ENCODE measurements around the gene PCDHA5.

DNA sequence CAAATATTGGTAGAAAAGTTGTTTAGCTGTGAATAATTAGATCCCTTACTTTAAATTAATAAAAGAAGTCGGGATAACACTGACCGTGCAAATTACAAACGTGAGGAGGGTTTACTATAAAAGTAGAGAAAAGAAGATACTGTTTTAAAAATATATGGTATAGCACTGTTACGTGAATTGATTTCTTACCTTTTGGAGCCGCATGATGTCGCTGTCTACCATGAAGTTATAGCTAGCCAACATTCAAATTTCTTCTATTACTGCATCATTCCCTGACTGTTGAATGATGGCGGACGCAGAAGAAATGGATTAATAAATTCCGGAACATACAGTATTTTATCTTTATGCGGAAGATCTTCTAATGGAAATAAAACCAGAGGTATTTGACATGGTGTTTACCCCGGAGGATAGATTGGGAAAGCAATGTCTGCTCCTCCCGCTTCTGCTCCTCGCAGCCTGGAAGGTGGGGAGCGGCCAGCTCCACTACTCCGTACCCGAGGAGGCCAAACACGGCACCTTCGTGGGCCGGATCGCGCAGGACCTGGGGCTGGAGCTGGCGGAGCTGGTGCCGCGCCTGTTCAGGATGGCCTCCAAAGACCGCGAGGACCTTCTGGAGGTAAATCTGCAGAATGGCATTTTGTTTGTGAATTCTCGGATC is 6.4 kb downstream of the PCDHA5 start, which contains the start of gene PCDHA6:
- TF ChIP-seq GATA2 (IDR thresholded peaks at IDR 0.05; ENCODE audit: low read depth, low read length) (no peak), GATA3 (IDR thresholded peaks at IDR 0.05; ENCODE audit: low read depth, low read length) (no peak)
